Dedifferentiated amniotic fluid mesenchymal stem cell (primary cell): Measurements from ENCODE around the gene NFATC2IP.
"Not testable (repeated sequence)": the region's sequence is repeated elsewhere in the genome, so short reads cannot be mapped to it uniquely, and the experiment has no call there.

Experiments used
- DNase-seq: peaks from one replicate; pipeline ENCODE4 v3.0.0-alpha.2; 2016; ENCODE audit errors: extremely low spot score

The NFATC2IP gene

DNA sequence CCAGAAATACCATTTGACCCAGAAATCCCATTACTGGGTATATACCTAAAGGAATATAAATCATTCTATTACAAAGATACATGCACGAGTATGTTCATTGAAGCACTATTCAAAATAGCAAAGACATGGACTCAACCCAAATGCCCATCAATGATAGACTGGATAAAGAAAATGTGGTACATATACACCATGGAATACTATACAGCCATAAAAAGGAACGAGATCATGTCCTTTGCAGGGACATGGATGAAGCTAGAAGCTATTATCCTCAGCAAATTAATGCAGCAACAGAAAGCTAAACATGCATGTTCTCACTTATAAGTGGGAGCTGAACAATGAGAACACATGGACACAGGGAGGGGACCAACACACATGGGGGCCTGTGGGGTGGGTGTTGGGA, 24.5 kb upstream of the NFATC2IP start:
- DNase-seq: not testable (repeated sequence)

DNA sequence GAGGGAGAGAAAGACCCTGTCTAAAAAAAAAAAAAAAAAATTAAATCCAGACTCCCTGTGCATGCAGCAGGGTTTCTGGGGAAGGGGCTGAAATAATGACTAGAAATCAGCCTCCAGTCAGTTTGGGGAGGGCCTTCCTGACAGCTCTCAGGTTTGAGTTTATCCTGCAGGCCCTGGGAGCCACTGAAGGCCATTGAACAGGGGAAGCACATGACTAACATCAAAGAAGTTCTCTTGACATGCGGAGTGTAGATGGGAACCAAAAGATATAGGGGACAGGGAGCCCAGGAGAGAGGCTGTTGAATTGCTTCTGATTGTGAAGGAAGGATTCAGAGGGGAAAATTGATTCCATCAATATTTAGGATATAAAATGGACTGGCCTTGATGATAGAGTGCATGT, 22.9 kb upstream of the NFATC2IP start:
- DNase-seq: no peak

DNA sequence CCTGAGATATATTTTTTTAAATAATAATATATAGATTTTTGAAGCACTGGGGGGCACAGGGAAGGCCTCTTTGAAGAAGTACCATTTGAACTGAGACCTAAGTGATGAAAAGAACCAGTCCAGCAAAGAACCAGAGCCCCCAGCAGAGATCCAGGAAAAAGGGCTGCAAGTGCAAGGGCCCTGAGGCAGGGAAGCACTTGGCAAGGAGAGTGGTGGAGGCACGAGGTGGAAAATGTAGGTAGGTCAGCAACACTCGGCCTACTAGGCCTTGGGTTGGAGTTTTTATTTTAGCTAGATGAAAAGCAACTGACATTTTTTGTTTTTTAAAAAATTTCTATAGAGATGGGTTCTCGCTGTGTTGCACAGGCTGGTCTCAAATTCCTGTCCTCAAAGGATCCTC, 20.5 kb upstream of the NFATC2IP start:
- DNase-seq: no peak

DNA sequence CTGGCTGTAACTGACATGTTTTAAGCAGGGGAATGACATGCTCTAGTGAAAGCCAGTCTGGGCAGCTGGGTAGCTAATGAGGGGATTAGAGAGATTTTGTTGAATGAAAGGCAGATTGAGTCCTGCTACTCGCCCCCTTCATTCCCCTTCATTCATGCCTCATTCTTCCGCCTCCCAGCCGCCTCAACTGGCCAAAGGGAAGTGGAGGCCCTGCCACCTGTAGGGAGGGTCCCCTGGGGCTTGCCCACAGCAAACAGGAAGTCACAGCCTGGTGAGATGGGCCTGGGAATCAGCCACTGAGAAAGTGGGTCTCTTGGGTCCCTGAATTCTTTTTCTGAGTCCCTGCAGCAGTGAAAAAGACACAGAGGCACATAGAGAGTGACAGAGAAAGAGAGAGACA, 20.1 kb upstream of the NFATC2IP start:
- no peak for DNase-seq

DNA sequence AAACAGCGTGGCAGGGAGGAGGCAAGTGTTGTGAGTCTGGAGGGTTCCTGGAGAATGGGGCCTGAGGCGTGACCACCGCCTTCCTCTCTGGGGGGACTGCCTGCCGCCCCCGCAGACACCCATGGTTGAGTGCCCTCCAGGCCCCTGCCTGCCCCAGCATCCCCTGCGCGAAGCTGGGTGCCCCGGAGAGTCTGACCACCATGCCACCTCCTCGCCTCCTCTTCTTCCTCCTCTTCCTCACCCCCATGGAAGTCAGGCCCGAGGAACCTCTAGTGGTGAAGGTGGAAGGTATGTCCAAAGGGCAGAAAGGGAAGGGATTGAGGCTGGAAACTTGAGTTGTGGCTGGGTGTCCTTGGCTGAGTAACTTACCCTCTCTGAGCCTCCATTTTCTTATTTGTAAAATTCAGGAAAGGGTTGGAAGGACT, 18.9 kb upstream of the NFATC2IP start, which contains the start of gene CD19:
Gene CD19, plus strand, starts transcription at position 171 of the 425 bp plus-strand sequence. Its CDS starts 30 bp downstream, at position 201.
- DNase-seq: no peak

DNA sequence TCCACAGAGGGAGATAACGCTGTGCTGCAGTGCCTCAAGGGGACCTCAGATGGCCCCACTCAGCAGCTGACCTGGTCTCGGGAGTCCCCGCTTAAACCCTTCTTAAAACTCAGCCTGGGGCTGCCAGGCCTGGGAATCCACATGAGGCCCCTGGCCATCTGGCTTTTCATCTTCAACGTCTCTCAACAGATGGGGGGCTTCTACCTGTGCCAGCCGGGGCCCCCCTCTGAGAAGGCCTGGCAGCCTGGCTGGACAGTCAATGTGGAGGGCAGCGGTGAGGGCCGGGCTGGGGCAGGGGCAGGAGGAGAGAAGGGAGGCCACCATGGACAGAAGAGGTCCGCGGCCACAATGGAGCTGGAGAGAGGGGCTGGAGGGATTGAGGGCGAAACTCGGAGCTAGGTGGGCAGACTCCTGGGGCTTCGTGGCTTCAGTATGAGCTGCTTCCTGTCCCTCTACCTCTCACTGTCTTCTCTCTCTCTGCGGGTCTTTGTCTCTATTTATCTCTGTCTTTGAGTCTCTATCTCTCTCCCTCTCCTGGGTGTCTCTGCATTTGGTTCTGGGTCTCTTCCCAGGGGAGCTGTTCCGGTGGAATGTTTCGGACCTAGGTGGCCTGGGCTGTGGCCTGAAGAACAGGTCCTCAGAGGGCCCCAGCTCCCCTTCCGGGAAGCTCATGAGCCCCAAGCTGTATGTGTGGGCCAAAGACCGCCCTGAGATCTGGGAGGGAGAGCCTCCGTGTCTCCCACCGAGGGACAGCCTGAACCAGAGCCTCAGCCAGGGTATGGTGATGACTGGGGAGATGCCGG, 18.2 kb upstream of the NFATC2IP start:
- DNase-seq: no peak

DNA sequence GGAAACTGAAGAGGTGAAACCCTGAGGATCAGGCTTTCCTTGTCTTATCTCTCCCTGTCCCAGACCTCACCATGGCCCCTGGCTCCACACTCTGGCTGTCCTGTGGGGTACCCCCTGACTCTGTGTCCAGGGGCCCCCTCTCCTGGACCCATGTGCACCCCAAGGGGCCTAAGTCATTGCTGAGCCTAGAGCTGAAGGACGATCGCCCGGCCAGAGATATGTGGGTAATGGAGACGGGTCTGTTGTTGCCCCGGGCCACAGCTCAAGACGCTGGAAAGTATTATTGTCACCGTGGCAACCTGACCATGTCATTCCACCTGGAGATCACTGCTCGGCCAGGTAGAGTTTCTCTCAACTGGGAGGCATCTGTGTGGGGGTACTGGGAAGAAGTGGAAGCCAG, 17.6 kb upstream of the NFATC2IP start:
- no peak for DNase-seq

DNA sequence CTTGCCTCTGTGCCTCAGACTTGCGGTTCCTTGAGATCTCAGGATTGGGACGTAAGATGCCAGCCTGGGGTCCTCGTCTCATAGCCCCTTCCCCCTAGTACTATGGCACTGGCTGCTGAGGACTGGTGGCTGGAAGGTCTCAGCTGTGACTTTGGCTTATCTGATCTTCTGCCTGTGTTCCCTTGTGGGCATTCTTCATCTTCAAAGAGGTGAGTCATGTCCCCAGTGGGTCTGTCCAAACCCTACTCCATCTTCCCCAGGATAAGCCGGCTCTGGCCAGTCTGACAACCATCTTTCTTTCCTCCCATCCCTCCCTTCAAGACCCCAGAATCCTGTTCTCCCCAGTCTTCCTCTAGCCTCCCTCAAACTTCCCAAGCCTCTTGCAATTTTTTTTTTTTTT, 15.4 kb upstream of the NFATC2IP start:
- no peak for DNase-seq

DNA sequence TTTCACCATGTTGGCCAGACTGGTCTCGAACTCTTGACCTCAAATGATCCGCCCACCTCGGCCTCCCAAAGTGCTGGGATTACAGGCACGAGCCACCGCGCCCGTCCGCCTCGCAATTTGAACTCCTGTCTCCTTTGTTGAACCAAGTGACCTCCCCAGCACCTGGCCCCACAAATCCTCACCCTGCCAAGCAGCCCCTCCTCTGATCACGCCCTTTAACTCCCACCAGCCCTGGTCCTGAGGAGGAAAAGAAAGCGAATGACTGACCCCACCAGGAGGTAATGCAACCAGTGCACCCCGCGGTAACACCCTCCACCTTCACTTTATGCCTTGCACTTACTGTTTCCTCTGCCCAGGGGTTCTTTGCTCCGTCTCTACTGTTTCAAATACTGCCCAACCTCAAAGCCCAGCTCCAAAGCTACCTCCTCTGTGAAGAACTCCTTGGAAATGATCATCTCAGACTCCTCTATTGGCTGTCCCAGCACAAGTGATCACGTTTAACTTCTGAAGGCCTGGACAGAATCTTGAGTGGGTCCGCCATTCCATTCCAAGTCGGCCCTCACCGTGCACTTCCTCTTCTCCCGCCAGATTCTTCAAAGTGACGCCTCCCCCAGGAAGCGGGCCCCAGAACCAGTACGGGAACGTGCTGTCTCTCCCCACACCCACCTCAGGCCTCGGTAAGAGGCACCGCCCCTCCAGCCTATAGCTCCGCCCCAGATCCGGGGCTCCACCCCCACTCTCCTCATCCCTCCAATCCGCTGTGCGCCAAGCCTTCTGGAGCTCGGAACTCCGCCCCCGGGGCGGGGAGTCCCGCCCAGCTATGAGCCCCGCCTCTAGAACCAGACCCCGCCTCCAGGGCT, 14.6 kb upstream of the NFATC2IP start:
- DNase-seq: no peak

DNA sequence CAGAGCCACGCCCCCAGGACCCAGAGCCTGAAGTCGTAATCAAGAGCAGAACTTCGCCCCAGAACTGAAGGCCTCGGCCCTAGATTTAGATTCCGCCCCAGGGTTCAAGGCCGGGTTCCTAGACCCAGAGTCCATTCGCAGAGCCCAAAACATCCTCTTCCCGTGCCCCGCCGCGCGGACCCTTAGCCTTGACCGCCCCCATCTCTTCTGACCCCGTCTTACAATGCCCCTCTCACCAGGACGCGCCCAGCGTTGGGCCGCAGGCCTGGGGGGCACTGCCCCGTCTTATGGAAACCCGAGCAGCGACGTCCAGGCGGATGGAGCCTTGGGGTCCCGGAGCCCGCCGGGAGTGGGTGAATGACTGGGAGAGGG, 14.0 kb upstream of the NFATC2IP start:
- no peak for DNase-seq

DNA sequence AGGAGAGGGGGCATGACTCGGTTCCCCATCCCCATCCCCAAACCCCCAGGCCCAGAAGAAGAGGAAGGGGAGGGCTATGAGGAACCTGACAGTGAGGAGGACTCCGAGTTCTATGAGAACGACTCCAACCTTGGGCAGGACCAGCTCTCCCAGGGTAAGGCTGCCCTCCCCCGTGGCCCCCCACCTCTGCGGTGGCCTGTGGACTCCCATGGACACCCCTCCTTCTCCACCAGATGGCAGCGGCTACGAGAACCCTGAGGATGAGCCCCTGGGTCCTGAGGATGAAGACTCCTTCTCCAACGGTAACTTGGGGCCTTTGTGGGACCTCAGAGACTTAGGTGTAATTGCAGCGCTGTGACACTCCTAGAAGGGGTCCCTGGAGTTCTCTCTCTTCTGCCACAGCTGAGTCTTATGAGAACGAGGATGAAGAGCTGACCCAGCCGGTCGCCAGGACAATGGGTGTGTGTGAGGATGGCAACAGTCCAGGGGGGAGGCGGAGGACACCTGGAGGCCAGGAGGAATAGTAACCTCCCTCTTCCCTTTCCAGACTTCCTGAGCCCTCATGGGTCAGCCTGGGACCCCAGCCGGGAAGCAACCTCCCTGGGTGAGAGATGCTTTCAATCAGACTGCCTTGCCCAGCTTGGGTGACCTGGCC, 13.4 kb upstream of the NFATC2IP start:
- no peak for DNase-seq

DNA sequence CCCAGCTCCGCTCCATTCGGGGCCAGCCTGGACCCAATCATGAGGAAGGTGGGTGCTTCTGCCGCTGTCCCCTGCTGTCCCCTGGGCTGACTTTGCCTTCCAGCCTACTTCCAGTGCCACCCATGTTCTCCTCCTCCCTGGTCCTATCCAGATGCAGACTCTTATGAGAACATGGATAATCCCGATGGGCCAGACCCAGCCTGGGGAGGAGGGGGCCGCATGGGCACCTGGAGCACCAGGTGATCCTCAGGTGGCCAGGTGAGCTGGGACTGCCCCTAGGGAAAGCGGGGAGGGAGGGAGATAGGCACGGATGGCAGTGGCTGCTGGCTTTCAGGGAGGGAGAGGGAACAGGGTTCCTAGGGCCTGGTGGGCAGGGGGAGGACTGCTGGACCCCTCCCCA, 12.0 kb upstream of the NFATC2IP start:
- DNase-seq: no peak

DNA sequence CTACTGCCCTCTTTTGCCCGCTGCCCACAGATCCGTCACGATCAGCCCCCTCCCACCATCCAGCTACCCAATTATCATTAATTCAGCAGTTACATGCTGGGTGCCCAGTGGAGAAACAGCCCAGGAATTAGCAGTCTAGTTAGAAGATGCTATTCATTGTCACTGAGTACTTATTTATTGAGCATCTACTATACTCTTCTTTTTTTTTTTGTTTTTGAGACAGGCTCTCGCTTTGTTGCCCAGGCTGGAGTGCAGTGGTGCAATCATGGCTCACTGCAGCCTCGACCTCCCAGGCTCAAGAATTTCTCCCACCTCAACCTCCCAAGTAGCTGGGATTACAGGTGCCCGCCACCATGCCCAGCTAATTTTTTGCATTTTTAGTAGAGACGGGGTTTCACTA, 10.9 kb upstream of the NFATC2IP start:
- DNase-seq: not testable (repeated sequence)

DNA sequence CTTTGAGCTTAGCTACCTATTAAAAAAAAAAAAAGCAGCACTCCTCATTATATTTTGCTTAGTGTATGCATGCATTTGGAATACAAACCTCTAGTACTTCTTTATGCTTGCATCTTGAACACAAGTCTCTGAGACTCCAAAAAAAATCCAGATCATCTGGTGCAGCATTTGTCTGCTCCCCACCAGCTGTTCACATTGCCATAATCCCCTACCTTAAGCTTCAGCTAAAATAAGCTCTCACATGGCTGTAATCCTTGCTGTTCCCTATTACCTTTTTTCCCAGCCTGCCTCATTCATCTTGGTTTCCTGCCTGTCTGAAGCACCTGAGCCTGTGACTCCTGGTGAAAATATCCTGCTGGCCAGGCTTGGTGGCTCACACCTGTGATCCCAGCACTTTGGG, 7.5 kb upstream of the NFATC2IP start:
- DNase-seq: no peak

DNA sequence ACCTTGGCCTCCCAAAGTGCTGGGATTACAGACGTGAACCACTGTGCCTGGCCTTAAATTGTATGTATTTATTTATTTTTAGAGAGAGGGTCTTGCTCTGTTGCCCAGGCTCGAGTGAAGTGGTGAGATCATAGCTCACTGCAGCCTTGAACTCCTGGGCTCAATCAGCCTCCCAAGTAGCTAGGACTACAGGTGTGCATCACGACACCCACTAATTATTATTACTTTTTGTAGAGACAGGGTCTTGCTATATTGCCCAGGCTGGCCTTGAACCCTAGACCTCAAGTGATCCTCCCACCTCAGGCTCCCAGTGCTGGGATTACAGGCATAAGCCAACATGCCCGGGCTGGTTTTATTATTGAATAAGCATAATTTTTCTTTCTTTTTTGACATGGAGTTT, 4.1 kb upstream of the NFATC2IP start:
- no peak for DNase-seq

DNA sequence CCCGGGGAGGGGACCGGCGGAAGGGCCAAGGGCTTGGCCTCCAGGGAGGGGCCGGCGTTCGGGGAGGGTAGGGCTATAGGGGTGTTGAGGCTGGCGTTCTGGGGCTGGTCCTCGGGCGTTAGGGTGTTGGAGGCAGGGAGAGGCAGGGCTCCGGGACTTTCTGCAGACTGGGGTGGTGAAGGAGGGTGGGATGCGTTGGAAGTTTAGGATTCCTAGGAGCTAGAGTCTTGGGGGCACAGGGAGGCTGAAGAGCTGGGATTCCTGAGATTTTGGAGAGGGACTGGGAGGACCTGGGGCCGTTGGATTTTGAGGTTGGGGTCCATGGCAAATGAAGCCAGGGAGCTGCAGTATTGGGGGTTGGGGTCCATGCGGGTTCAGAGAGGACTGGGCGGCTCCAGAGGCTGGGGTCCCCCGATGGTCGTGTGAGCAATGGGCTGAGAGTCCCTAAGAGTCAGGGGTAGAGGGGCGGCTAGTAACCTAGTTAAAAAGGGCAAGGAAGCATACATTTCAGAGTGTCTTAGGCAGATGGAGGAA, 740 bp downstream of the NFATC2IP start:
- no peak for DNase-seq

DNA sequence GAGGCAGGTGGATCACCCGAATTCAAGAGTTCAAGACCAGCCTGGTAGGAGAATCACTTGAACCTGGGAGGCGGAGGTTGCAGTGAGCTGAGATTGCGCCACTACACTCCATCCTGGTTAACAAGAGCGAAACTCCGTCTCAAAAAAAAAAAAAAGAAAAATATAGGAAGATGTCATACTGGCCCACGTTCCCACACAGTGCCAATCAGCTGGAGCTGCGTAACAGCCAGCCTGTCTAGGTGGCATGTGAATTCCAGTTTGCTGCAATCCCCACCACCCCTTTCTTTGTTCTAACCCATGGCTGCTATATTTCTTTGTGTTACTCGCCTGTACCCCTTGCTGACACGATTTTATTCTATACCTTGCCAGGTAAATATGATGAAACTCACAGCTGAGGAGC, 7.5 kb downstream of the NFATC2IP start:
- DNase-seq: no peak

DNA sequence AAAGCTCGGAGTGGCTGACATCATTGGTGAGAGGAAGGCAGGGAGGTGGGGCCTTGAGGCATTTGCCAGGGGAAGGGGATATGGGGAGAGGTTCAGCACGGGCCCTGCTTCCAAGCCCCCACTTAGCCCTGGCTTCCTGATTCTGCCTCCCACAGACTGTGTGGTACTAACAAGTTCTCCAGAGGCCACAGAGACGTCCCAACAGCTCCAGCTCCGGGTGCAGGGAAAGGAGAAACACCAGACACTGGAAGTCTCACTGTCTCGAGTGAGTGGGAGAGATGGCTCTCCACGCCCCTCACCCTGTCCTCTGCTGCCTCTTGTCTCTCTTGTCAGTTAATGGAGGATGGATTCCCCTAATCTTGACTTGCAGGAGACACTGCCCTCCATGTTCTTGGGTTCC, 8.1 kb downstream of the NFATC2IP start:
- DNase-seq: no peak

DNA sequence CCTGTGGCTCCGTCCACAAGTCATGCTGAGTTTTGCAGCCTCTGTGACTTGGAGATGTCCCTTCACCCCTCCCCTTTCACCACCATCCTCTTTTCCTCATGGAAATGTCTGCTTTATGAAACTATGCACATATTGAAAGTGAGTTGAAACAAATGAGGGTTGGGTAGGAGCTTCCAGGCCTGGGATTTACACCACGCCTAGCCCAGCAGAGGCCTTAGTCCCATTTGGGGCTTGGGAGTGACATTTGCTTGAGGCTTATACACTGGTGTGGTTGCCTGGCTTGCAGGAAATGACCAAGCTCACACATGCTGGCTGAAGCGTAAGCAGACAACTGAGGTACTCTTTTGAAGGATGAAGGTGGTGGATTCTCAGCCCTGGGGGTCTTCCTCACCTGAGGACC, 13.3 kb downstream of the NFATC2IP start:
- DNase-seq: no peak

DNA sequence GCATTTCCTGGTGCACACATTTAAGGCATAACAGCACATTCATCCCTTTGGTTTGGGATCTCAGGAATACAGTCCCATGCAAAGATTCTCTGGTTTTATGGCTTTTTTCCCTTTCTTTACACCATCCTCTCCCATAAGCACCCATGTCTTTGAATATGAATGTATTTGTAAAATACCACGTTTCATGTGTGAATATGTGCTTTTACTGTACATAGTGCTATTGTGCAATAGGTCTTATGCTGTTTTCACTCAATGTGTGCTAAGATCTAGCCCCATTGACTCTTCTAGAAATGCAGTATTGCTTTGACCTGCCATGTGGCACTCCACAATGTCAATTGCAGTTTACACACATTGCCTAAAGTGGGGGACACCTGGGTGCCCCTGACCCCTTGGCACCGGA, 13.8 kb downstream of the NFATC2IP start:
- DNase-seq: no peak

DNA sequence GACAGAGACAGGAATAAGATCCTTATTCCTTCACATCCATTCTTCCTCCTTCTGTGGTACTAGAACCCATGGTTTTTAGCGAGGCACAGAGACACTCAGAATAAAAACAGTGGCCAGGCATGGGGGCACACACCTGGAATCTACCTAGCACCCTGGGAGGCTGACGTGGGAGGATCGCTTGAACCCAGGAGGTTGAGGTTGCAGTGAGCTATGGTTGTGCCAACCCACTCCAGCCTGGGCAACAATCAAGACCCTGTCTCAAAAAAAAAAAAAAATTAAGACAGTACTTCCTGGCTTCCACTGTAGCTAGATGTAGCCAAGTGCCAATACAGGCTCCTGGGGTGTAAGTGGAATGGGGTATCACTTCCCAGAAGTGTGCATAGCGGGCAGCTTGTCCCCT, 16.4 kb downstream of the NFATC2IP start:
- DNase-seq: no peak

DNA sequence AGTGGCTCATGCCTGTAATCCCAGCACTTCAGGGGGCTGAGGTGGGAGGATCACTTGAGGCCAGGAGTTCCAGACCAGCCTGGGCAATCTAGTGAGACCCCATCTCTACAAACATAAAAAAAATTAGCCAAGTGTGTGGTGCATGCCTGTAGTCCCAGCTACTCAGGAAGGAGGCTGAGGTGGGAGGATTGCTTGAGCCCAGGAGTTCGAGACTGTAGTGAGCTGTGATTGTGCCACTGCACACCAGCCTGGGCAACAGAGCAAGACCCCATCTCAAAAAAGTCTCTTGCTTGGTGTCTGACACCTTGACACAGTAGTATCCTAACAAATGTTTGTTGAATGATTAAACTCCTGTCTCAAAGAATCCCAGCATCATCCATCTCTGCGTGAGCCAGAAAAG, 19.0 kb downstream of the NFATC2IP start:
- not testable (repeated sequence) for DNase-seq
